EL (cell line): Measurements from ENCODE around the gene RRP7A.
"Not testable (repeated sequence)": the region's sequence is repeated elsewhere in the genome, so short reads cannot be mapped to it uniquely, and the experiment has no call there.

Source experiments
- DNase-seq: peaks from one replicate; pipeline ENCODE4 v3.0.0-alpha.2; 2016

Gene RRP7A

GRCh38 chr22:42493393-42493792, 26.2 kb downstream of the RRP7A start:
- DNase-seq = no peak

DNA sequence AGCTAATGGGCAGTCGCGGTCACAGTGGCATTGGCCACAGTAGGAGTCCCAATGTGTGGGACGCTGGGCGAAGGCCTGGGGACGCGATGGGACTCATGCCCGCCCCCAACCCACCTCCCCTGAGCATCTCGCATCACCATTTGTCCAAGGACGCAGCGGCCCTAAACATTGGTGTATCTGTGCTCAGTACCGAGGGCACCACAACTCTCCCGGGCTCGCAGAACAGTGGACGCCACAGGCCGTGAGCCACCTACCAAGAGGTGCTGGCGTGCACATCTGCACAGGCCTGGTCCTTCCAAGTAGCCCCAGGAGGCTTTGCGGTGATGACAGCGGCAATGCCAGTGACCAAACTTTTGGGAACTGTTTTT, 27.3 kb downstream of the RRP7A start:
- no peak for DNase-seq

- DNase-seq = no peak
Measured at GRCh38 chr22:42490243-42490832, 29.3 kb downstream of the RRP7A start.

GRCh38 chr22:42489000-42489399, 30.6 kb downstream of the RRP7A start:
- DNase-seq = no peak

DNA sequence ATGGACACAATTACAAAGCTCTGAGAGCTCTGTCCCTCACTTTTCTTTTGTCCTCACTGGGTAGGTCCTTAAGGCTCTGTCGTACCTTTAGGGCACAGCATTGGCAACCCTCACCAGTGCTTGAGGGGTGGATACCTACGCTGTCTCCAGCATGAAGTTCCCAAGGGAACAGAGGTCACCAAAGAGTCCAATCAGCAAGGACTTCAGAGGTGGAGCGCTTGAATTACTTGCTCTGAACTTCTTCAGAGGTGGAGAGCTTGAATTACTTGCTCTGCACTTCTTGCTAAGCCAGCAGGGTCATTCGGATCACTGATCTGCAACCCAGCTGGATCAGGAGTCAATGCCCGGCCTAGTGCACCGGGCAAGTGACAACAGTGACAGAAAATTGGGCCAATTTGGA, 35.1 kb downstream of the RRP7A start:
- no peak for DNase-seq

GRCh38 chr22:42483610-42484223, 35.9 kb downstream of the RRP7A start:
- DNase-seq = not testable (repeated sequence)

DNA sequence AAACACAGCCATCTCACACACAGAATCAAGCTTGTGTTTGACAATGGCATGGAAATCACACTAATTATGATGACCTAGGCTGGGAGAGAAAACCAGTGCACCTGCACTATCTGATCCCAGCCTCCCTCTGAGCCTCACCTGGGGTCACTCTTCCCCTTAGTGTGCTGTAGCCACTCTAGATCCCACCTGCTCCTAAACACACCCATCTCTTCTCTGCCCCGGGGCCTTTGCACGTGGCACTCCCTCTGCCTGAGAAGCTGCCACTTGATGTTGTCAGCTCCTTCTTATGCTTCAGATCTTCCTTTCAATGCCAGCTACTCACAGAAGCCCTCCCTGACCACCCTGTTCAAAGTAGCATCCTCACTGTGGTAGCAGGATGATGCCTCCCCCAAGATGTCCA, 44.5 kb downstream of the RRP7A start:
- no peak for DNase-seq

- DNase-seq = peak; percentile 66
Measured at GRCh38 chr22:42473484-42474193, 46.0 kb downstream of the RRP7A start.

DNA sequence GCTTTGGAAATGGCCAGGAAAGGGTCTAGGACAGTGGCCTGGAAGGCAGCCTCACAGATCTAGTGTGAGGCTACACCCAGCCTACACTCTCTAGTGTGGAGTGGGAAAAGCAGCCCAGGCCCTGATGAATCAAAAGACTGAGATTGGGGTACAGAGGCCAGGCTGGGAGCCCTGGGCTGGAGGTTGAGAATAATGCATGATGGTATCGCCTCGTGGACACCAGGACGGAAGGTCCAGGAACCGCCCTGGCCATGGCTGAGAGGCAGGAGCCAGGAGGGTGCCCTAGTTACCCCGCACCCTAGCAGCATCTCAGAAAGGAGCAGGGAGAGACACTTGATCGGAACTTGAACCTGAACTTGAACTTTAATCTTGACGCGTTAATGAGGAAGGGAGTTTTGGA, 46.9 kb downstream of the RRP7A start:
- DNase-seq = no peak

DNA sequence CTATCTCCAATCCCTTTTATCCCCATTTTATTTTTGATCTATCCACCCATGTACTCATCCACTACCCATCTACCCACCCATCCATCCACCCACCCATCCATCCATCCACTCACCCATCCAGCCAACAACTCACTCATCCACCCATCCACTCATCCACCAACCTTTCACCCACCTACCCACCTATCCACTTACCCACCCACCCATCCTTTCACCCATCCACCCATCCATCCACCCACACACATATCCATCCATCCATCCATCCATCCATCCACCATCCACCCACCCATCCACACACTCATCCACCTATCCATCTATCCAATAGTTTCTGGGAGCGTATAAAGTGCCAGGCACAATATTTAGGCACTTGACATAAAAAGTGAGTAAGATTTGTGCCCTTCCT, 48.2 kb downstream of the RRP7A start:
- DNase-seq = no peak

- no peak for DNase-seq
Measured at GRCh38 chr22:42470366-42471082, 49.1 kb downstream of the RRP7A start.

DNA sequence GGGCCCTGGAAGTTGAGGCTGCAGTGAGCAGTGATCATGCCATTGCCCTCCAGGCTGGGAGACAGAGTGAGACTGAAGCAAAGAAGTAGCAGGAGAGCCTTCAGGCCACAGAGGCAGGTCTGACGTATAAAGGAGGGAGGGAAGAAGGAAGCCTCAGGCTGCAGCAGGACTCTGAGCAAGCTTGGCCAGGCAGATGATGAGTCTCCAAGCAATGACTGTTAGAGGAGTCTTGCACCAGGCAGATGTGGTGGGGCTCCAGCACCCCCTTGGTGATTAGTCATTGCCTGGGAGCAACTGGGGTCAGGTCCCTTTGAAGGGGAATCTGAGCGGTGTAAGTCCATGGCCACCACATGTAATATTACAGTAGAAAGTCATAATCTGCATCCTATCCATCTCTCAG, 50.8 kb downstream of the RRP7A start:
- peak; percentile 77 for DNase-seq

GRCh38 chr22:42462016-42462415, 57.6 kb downstream of the RRP7A start:
- DNase-seq = no peak

- DNase-seq = no peak
Measured at GRCh38 chr22:42461511-42461910, 58.1 kb downstream of the RRP7A start.
